ENCODE results near the gene CAMK2B.

GRCh38 chr7:44257213-44257612 lies 68.2 kb downstream of the CAMK2B start:
- TF ChIP-seq, protein P1, sequence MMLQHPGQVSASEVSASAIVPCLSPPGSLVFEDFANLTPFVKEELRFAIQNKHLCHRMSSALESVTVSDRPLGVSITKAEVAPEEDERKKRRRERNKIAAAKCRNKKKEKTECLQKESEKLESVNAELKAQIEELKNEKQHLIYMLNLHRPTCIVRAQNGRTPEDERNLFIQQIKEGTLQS (IDR thresholded peaks at IDR 0.05), result no peak
- TF ChIP-seq, protein P2, sequence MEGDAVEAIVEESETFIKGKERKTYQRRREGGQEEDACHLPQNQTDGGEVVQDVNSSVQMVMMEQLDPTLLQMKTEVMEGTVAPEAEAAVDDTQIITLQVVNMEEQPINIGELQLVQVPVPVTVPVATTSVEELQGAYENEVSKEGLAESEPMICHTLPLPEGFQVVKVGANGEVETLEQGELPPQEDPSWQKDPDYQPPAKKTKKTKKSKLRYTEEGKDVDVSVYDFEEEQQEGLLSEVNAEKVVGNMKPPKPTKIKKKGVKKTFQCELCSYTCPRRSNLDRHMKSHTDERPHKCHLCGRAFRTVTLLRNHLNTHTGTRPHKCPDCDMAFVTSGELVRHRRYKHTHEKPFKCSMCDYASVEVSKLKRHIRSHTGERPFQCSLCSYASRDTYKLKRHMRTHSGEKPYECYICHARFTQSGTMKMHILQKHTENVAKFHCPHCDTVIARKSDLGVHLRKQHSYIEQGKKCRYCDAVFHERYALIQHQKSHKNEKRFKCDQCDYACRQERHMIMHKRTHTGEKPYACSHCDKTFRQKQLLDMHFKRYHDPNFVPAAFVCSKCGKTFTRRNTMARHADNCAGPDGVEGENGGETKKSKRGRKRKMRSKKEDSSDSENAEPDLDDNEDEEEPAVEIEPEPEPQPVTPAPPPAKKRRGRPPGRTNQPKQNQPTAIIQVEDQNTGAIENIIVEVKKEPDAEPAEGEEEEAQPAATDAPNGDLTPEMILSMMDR (IDR thresholded peaks at IDR 0.05 in 2 of 3, conservative IDR thresholded peaks at IDR 0.05 in 1 of 3; ENCODE audit: borderline replicate concordance in 1 of 3, insufficient read depth in 1 of 3, low read depth in 2 of 3, low read length in 2 of 3), result no peak
- TF ChIP-seq YY1 (IDR thresholded peaks at IDR 0.05; ENCODE audit: extremely low read depth, insufficient replicate concordance, low read depth, low read length) (no peak), POLR2A (IDR thresholded peaks at IDR 0.05; ENCODE audit: borderline replicate concordance, extremely low read depth, insufficient read depth, insufficient read length) (no peak), RAD21 (IDR thresholded peaks at IDR 0.05; ENCODE audit: low read depth) (no peak), EZH2 (IDR thresholded peaks at IDR 0.05) (no peak), POLR2AphosphoS5 (IDR thresholded peaks at IDR 0.05; ENCODE audit: low read depth, low read length) (no peak), ZFX (IDR thresholded peaks at IDR 0.05) (no peak), JUND (IDR thresholded peaks at IDR 0.05) (no peak), EZH2phosphoT487 (IDR thresholded peaks at IDR 0.05; ENCODE audit: borderline replicate concordance) (no peak), EGR1 (IDR thresholded peaks at IDR 0.05; ENCODE audit: low read depth) (no peak), ZNF274 (IDR thresholded peaks at IDR 0.05; ENCODE audit: low read depth, low read length) (no peak), CBX3 (IDR thresholded peaks at IDR 0.05; ENCODE audit: low read depth) (no peak)
- TF ChIP-seq, protein P3, sequence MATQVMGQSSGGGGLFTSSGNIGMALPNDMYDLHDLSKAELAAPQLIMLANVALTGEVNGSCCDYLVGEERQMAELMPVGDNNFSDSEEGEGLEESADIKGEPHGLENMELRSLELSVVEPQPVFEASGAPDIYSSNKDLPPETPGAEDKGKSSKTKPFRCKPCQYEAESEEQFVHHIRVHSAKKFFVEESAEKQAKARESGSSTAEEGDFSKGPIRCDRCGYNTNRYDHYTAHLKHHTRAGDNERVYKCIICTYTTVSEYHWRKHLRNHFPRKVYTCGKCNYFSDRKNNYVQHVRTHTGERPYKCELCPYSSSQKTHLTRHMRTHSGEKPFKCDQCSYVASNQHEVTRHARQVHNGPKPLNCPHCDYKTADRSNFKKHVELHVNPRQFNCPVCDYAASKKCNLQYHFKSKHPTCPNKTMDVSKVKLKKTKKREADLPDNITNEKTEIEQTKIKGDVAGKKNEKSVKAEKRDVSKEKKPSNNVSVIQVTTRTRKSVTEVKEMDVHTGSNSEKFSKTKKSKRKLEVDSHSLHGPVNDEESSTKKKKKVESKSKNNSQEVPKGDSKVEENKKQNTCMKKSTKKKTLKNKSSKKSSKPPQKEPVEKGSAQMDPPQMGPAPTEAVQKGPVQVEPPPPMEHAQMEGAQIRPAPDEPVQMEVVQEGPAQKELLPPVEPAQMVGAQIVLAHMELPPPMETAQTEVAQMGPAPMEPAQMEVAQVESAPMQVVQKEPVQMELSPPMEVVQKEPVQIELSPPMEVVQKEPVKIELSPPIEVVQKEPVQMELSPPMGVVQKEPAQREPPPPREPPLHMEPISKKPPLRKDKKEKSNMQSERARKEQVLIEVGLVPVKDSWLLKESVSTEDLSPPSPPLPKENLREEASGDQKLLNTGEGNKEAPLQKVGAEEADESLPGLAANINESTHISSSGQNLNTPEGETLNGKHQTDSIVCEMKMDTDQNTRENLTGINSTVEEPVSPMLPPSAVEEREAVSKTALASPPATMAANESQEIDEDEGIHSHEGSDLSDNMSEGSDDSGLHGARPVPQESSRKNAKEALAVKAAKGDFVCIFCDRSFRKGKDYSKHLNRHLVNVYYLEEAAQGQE (IDR thresholded peaks at IDR 0.05; ENCODE audit: low read depth), result no peak
